ENCODE data around the gene CBFA2T3.
"Not testable (repeated sequence)": the region's sequence is repeated elsewhere in the genome, so short reads cannot be mapped to it uniquely, and the experiment has no call there.

CBFA2T3 gene

DNA sequence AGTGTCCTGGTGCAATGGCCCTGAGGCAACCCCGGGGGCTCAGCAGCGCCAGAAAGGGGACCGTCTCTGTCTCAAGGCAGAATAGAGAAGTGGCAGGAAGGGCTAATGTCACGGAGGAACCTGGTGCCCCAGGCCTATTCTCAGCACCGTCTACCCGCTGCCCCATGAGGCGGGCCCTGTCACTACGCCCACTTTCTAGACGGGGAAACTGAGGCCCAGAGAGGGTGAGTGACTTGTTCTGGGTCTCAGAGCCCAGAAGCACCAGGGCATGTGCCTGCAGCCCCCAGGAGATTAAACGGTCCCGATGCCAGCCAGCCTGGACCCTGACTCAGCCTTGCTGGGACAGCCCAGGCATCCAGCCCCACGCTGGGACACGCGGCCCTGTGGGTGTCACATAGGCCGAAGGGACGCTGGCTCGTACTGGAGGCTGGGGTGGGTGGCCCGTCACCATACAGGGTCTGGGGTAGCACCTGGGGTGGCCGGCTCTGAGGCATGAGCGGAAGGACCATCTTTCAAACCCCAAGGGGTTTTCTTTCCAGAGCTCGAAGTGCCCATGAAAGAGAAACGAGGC lies 70.4 kb downstream of the CBFA2T3 start:
- DNase-seq (ENCODE audit: low read depth), result no peak

DNA sequence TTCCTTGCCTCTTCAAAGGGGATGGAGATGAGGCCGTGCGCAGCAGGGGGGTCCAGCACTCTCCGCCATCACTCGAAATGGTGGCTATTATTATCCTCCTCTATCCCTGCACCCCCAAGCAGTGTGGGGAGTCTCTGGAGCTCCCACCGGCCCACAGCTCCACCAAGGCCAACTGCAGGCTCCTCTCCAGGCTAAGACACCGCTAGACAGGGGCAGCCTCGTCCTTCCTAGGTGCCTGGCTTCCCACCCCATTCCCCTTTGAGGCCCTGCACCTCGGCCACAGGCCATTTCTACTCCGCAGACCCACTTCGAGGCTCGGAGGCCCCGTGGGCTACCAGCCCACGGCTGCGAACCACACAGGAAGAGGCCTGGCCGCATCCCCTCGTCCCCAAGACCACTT lies 71.0 kb downstream of the CBFA2T3 start:
- no peak for DNase-seq (ENCODE audit: low read depth)

DNA sequence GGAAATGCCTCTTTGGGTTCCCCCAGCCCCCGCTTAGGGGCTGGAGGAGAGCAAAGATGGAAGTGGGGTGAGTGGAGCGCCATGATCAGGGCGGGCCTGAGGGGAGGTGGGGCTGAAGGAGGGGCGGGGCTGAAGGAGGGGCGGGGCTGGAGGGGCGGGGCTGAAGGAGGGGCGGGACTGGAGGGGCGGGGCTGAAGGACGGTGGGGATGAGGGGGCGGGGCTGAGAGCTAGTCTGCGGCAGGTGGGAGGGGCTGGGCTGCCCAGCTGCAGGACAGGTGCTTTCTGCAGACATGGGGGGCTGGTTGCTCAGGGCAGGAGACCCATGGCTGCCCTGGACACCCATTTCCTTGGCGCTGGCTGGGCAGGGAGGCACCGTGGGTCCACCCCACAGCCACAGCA lies 71.4 kb downstream of the CBFA2T3 start:
- no peak for DNase-seq (ENCODE audit: low read depth)

DNA sequence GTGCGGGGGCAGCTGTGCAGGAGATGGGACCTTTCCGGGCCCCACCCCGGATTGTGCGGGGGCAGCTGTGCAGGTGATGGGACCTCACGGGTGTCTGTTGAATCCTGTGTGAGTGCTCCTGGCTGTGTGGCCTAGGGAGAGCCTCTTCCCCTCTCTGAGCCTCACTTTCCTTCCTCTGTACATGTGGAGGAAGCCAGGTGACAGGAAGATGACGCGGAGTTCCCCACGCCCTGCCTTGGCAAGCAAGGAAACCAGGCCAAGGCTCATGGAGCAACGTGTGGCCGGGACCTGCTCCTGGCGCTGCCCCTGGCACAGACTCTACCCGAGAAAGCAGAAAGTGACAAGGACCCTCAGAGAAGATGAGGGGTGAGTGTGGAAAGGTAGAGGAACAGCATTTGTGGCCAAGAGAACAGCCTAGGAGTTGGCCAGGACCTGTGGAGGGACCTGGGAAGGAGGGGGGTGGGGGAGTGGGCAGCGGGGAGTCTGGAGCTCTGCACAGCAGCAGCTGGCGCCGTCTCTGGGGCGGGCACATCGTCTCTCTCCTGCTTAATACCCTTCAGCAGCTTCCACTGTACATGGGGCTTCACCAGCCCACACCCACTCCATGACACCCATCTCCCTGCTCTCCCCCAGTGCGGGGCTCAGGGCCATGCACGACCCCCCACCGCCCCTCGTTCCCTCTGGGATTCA lies 72.2 kb downstream of the CBFA2T3 start:
- no peak for DNase-seq (ENCODE audit: low read depth)

DNA sequence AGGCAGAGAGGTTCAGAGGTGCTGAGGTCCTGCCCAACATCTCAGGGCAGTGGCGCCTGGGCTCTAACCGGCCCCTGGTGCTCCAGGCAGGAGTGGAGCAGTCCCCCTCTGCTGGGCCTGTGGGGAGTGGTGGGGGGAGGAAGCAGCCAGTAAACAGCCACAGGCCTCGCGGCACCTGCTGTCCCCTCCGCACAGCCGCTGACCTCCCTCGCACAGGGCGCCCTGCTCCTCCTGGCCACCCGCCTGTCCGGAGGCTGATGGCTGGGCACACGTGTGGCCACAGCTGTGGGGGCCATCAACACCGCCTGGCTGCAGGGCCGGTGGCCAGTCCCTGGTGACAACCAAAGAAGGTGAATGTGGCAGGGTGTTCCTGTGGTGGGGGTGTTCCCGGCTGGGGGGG lies 73.7 kb downstream of the CBFA2T3 start:
- no peak for DNase-seq (ENCODE audit: low read depth)

DNA sequence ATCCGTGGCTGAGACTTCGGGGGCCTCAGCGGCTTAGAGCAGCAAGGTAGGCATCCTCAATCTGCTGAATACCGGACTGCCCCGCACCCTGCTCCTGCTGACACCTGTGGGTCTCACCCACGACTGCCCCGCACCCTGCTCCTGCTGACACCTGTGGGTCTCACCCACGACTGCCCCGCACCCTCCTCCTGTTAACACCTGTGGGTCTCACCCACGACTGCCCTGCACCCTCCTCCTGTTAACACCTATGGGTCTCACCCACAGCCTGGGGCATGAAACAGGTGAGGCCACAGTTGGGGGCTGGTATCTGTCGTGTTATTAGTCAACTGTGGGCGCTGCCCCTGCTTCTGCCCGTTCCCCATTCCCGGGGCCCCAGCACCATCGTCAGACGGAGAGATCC lies 74.3 kb downstream of the CBFA2T3 start:
- no peak for DNase-seq (ENCODE audit: low read depth)

DNA sequence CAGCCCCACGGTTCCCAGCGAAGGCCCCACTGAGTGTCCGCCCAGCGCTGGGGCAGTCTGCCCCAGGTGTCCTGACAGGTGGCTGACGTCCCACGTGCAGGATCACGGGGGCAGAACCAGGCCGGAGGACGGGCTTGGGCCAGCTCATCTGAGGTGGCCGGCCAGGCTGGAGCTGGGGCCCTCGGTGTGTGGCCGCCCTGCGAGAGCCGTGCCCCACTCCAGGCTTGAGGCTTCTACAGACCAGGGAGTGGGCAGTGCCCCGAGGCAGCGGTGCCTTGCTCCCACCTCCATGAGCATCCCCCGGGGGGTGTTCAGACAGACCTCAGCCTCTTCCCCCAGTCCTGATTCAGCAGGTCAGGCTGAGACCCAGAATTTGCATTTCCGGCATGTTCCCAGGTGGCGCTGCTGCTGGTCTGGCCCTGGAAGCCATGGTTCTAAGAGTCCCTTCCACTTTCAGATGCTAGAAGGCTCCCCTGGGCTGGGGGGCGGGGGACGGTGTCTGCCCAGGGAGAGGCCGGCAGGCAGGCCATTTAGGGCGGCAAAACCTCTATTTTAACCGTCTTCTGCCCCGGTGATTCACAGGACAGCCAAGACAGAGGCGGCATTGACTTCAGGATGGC lies 75.2 kb downstream of the CBFA2T3 start:
- DNase-seq (ENCODE audit: low read depth), result no peak

DNA sequence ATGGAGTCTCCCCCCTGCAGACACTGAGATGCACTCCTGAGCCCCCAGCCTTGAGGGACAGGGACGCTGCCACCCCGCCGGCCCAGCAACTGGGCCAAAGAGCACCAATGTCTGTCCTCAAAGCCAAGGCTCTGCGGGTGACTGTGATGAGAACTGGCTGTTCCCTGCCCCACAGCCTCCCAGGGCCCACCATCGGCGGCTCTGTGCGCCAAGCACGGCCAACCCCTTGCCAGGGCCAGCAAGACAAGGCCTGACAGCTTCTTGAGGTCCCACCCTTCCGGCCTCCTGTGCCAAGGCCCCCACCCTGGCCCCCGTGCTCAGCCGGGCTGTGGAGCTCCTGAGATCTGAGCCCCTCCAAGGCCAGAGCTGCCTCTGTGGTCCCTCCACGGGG lies 76.3 kb downstream of the CBFA2T3 start:
- DNase-seq (ENCODE audit: low read depth), result no peak

DNA sequence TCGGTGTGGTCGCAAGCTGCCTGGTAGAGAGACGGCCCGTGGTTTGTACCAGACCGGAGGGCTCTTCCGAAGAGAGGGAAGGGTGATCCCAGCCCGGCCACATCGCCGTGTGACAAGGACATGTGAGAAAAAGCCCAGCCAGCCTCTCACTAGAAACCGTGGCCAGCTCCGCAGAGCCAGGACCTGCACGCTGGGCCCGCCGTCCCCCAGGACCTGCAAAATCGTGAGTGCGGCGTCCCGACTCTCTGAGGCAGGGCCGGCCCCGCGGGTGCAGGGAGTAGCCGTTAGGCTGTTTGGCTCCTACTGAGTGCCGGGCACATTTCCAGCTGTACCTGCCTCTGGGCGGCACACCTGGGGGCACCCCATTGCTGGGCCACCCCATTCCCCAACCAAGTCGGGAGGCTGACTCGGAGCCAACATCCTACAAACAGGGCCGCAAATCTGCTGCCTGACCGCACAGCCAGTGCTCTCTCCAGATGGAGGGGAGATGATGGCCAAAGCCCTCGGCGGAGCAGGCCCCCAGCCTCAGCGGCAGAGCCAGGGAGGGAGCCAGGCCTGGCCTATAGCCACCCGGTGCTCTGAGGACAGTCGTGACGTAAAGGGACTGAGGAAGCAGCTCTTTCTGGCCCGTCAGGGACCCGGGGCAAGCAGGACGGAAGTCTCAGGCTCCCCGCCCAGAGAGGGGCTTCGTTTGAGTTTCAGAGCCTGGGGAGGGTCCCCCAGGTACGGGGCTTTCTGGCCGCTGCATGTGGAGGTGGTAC lies 76.9 kb downstream of the CBFA2T3 start:
- no peak for DNase-seq (ENCODE audit: low read depth)

DNA sequence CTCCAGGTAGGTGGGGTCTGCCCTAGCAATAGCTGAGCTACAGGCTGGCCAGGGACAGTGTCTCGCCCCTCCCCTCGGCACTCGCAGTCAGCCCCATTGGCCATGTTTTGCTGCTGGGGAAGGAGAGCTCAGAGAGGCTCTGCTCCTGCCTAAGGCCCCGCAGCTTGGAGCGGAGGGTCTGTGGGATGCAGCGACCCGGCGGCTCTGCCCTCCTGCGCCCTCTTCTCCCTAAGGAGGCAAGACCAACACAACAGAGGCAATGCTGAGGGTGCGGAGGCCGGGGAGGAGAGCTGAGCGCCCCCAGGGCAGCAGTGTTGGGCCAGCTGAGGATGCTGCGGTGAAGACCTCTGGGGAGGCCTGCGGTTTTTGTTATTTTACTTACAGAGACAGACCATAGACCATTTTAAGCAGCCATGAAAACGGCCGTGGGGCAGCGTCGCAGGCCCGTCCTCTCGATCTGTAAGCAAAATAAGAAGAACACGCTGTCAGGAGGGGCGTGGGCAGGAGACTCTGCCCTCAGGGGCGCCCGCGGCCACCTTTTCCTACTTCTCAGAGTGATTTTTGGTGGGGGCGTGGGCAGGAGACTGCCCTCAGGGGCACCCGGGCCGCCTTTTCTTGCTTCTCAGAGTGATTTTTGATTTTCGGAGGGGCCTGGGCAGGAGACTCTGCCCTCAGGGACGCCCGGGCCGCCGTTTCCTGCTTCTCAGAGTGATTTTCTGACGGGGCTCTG lies 79.1 kb downstream of the CBFA2T3 start:
- DNase-seq (ENCODE audit: low read depth), result no peak

DNA sequence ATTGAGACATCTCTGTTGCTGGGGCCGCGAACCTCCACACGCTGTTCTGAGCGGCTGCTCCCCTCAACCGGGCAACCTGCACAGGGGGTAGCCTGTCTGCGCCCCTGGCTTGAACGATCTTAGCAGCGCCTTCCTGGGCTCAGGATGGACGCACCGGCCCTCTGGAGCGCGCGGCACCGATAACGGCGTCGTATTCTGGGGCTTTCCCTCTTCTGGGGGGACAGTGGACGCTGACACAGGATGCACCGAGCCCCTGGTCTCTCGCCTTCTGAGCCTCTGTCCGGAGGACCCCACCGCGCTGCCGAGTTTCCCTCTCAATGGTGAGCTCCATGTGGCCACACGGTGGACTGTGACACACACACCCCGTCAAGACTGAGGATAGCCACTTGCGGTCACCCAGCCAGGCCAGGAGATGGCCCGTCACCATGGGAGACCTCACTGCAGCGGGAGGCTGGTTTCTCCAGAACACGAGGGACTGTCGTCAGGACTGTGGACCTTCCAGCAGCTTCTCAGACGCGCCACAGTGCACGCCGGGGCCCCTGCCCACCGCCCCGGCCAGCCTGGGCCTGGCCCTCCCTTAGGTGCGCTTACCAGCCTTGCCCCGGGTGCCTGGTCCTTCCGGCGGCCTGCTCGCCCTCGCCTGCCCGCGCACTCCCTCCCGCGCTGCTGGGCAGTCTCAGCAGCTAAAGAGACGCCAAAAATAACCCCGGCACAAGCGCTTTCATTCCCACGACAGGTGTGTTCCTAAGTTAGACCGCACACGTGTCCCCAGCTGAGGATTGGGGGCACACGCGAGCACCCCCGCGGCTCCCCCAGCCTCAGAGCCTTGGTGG lies 80.6 kb downstream of the CBFA2T3 start:
- no peak for DNase-seq (ENCODE audit: low read depth)

DNA sequence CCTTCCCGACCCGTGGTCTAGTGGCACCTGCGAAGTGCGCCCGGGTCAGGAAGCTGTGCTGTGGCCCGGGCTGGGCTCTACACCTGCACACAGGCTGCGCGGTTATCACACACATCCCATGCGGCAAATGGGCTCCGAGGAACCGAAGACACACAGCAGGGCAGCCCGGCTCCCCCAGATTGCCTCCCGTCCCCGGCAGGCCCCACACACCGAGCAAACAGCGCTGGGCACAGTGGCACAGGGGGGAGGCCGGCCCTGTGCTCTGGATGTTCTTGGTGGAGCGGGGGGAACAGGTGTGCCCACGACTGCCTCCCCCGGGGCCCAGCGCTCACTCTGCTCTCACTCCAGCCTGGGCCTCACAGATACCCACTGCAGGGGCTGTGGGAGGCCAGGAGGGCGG lies 81.7 kb downstream of the CBFA2T3 start:
- no peak for DNase-seq (ENCODE audit: low read depth)

DNA sequence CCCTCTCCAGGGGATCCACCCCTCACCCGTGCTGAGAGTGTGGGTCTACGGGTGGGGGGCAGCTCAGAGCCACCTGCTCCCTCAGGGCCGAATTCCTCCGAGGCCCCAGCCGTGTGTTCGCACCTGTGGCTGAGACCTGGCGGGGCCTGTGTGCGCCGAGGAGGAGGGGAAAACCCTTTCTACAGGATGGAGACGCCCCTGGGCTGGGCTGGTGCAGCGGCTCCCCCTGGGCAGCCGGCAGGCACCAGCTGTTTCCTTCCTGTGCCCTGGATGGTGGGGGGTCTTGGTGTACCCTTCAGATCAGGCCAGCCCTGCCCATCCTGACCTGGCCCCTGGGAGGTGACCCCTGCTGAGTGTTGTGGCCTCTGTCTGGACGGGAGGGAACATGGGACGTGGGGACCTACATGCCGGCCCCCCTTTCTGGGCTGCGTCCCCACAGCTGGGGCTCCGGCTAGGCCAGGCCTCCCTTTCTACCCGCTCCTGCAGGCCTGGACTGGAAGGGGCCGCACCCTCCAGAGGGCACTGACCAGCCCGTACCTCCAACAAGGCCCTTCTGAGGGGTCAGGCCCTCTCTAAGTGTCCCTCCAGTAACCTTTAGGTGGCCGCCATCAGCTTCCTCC lies 82.2 kb downstream of the CBFA2T3 start:
- no peak for DNase-seq (ENCODE audit: low read depth)

DNA sequence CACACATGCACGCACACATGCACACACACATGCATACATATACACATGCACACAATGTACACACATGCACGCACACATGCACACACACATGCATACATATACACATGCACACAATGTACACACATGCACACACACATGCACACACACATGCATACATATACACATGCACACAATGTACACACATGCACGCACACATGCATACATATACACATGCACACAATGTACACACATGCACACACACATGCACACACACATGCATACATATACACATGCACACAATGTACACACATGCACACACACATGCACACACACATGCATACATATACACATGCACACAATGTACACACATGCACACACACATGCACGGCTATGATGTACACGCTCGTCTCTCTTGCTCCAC lies 82.7 kb downstream of the CBFA2T3 start:
- DNase-seq (ENCODE audit: low read depth), result not testable (repeated sequence)

DNA sequence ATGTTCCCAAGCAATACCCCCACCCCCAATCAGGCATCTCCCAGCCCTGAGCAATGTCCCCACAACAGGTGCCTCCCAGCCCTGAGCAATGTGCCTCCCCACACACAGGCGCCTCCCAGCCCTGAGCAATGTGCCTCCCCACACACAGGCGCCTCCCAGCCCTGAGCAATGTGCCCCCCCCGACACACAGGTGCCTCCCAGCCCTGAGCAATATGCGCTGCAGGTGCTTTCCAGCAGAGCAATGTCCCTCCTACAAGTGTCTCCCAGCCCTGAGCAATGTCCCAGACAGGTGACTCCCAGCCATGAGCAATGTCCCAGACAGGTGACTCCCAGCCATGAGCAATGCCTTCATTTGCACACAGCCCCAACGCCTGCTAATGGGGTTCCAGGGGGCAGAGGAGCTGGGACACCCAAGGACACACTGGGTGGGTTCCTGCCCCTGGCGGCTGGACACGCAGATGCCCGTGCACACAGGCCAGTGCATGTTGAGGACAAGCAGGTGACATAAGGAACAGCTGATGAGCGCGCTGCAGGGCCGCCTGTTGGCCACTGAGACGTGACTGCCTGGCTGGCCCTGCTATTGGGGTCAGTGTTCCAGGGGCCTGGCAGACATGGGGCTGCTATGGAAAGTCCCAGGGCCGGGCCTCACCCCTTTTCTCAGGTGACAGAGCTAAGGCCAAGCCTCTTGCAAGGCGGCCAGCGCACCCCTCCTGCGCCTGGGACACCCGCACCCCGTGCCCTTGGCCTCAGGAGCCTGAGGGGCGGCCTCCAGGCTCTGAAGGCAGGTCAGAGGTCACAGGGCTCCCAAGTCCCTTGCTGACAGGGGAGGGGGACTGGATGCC lies 83.7 kb downstream of the CBFA2T3 start:
- DNase-seq (ENCODE audit: low read depth), result no peak

DNA sequence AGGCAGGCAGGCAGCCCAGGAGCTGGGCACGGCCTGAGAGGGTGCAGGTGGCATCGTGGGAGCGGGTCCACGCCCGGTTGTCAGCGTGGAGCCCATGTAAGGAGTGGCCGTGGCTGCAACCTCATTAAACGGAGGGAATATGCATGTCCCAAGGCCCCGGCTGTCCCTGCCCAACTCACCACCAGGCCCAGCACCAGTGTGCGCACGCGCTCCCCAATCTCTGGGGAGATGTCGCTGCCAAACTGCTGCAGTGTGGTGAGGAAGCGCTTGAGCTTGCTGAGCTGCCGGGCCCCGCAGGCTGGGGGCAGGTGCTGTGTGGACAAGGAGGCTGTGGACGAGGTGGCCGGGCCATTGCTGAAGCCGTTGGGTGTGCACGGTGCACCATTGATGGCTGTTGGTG lies 84.9 kb downstream of the CBFA2T3 start:
- no peak for DNase-seq (ENCODE audit: low read depth)

DNA sequence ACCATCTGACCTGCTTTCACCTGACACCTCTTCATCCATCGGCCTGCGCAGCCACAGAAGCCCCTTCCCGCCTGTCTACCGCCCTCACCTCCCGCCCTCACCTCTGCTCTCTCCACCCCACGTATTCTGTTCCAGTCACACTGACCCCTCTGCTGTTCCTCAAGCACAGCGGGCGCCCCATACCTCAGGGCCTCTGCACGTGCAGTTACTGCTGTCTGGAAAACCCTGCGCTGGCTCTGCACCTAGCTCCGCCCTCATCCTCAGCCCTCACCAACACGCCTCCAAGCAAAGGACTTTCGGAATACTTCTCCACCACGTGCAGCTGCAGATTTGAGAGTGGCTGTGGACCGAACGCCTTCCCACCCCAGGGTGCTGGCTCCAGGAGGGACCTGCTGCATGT lies 85.9 kb downstream of the CBFA2T3 start:
- DNase-seq (ENCODE audit: low read depth), result no peak

DNA sequence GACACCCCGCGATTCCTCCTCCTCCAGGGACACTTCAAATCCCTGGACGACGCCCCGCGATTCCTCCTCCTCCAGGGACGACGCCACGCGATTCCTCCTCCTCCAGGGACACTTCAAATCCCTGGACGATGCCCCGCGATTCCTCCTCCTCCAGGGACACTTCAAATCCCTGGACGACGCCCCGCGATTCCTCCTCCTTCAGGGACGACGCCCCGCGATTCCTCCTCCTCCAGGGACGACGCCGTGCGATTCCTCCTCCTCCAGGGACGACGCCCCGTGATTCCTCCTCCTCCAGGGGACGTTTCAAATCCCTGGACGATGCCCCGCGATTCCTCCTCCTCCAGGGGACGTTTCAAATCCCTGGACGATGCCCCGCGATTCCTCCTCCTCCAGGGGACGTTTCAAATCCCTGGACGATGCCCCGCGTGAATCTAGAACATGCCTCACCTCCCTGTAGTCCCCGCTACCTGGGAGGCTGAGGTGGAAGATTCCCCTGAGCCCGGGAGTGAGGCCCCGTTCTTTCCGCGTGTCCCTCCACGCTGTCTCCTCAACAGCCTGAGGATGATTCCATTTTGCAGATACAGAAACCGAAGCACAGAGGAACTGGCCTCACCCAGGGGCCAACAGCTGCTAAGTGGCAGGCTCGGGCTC lies 87.2 kb downstream of the CBFA2T3 start:
- not testable (repeated sequence) for DNase-seq (ENCODE audit: low read depth)

All from stimulated activated CD4-positive, alpha-beta T cell treated with anti-CD3 and anti-CD28 coated beads, Interleukin-2, amount 100 ng/mL, for 4 hours (primary cell).